NCI-H2227 (cell line): Measurements from ENCODE around the gene PACRGL.

Source experiments
- DNase-seq: peaks from one replicate; lab custom pipeline; 2025; ENCODE audit not compliant: unreplicated experiment; lab: John Stamatoyannopoulos, UW

The PACRGL gene

DNA sequence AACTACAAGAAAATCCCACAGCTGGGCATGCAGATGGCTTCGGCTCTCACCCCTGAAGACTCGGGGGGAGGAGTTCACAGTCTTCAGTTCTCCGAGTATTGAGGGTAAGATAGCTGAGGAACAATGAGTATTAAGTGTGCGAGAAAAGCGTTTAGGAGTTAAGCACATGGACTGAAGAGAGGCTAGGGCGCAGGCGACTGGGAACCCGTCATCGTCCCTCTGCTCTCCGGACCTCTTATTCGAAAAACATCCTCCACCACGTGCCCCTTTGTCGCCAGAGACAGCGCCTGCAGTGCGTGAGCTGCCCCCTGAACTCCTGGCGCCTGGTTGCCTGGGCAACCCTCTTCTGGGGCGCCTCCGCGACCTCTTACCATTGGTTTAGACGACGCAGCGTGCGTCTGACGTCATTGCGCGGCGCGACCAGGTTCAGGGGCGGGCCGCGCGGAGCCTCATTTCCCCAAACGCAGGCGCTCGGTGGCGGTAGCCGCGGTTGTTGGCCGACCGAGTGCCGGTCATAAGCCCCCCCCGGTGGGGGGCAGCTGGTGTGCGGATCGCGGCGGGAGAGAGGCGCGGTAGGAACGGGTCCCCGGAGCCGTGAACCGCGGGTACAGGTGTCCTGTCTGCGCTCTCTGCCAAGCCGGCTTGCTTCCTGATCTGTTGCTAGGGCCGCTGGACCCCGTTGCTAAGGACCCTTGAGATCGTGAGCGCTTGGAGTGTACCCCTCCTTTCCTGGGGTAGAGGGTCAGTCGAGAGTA lies at the start of gene PACRGL:
TSS of gene PACRGL (plus strand) at position 452 of the 755 bp plus-strand sequence. CDS start 4,024 bp downstream, outside the sequence.
- peak; percentile 95 for DNase-seq

DNA sequence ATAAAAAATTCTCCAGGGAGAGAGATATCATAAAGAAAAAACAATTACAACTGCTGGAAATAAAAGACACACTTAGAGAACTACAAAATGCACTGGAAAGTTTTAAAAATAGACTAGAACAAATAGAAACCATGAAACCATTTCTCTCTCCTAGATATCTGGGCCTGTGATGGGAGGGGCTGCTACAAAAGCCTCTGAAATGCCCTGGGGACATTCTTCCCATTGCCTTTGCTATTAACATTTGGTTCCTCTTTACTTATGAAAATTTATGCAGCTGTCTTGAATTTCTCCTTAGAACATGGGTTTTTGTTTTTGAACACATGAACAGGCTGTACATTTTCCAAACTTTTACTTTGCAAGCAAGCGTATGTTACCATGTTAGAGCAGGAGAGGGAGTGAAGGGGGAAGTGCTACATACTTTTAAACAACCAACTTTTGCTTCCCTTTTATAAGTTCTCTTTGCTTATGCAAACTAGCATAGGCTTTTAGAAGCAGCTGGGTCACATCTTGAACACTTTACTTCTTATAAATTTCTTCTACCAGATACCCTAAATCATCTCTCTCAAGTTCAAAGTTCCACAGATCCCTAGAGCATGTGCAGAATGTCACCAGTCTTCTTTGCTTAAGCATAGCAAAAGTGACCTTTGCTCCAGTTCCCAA lies 47.9 kb upstream of the PACRGL start:
- no peak for DNase-seq

DNA sequence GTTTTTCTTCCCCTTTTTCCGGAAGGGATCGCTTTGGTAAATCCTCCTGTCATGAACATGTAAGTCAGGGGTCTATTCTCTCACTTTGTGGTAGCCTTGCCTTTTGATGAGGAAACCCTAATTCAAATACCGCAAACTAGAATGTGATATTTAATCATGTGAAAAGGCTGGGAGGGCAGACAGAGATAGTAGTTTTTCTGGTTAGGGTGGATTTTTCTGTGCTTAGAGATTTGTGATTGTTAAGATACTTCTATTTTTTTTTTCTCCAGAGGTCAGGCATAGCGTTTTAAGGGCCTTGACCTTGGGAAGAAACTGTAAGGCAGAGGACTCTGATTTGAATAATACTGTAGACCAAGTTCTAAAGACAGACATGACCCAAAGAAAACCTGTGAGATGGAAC lies 41.8 kb upstream of the PACRGL start:
- no peak for DNase-seq

DNA sequence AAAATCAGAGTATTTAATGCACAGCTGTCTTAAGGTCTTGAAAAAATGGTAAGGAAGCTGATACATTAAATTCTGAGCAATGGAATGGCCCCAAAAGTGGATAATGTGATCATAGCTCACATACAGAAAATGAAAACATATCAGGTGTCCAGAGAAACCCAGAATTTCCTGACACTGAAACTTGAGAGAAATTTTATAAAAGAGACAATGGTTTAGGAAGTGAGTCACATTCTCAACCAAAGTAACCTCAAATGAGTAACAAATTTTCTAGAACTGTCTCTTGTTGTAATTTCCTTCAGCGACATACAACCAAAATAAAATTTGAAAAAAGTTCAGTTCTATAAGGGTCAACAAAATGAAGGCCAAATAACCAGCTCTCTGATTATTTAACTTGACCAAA lies 37.4 kb upstream of the PACRGL start:
- DNase-seq, result no peak

DNA sequence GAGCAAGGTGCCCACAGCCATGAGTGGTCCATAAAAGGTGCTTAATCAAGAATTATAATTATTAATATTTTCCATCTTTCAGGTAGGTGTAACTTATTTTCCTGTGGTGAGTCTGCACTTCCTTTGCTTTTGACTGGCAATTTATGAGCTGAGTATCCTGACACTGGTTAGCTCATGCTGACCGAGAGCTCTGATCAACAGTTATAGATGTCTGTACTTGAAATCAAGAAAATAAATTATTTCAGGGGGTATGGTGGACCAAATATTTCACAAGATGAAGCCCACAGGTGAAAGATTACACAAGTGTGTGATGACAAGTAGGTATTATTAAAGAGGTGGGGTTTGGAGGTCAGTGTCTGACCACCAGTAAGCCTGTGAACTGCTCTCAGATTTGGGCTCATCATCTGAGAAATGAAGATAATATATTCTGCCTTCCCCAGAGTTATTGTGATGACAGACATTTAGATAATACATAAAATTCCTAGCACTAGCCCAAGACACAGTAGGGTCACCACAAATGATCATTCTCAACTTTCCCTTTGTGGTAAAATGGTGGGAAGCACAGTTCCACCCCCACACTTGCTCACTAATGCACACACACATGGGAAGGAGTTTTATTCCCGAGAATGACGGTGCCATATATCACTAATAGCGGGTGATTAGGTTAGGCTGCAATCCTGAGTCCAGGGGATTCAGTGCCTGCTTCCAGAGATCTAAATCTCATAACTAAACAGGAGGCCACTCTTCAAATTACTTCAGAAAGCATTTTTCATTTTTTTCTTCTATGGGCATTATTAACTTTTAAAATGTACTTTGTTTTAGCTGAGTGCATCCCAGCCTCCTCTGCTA lies 34.0 kb upstream of the PACRGL start:
- peak; percentile 35 for DNase-seq

DNA sequence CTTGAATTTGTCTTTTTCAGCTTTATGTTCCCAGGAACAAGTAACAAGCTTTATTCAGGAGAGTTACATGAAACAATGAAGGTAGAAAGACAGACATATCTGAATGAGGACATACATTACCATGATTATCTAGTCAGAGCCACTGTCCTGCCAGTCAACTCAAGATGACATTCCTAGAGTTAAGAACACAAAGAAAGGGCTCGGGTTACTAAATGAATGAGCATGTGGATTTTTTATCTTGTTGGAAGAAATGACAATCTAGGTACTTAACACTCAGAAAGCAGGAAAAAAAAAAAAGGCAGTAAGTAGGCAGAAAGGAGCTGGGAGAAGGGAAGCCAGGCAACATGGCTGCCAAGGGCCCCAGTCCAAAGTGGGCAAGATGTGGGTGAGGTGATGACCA lies 28.0 kb upstream of the PACRGL start:
- no peak for DNase-seq

DNA sequence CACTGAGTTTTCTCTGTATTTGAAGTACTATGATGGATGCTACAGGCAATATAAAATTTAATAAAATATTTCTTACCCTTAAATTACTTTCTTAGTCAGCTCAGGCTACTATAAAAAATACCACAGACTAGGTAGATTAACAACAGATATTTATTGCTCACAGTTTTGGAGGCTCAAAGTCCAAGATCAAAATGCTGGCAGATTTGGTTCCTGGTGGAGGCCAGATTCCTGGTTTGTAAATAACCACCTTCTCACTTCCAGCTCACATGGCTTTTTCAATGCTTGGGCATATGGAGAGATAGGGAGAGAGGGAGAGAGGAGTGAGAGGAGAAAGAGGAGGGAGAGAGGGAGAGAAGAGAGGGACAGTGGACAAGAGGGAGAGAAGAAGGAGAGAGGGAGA lies 24.5 kb upstream of the PACRGL start:
- DNase-seq, result no peak

DNA sequence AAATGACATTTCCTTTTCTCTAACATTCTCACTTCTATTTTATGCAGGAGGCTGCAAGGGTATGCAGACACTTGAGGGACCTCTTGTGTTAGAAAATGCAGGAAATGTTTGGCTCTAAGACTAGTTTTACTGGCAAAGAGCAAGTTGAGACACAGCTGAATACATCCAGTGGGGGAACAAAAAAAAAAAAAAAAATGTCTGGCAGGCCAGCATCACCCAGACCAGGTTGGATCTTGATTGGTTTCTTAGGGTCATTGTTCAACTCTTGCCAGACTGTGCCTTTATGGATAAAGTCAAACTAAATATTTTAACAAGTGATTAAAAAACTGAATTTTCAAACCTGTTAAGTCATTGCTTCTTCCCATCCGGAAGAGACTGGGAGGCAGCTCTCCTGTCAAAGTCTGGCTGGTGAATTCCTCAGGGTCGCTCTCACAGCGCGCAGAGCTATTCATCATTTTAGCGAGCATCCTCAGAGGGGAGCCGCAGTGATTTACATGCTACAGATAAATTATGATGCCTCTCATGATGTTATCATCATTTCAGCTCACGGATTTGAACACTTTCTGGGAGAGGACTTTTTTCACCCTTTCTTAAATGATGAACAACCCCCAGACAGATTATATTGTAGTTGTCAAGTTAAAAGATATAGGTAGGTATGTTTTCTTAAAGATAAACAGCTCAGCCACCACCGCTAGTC lies 23.6 kb upstream of the PACRGL start:
- DNase-seq, result no peak

DNA sequence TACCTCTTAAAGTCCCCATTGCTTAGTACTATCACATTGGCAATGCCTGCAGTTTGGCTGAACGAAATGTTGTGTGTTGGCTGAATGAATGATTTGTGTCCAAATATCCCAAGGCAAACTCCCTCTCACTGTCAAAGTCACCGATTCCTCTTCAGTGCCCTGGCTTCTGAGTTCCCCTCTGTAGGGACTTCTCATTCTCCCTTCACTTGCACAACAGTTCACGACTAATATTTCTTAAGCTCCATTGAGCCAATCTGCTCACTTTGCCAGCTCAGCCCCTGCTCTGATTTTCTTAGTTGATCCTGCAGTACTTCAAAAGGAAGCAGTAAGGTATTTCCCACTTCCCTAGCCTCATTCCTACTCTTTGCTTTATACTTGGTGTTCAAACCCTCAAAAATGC lies 21.9 kb upstream of the PACRGL start:
- no peak for DNase-seq

DNA sequence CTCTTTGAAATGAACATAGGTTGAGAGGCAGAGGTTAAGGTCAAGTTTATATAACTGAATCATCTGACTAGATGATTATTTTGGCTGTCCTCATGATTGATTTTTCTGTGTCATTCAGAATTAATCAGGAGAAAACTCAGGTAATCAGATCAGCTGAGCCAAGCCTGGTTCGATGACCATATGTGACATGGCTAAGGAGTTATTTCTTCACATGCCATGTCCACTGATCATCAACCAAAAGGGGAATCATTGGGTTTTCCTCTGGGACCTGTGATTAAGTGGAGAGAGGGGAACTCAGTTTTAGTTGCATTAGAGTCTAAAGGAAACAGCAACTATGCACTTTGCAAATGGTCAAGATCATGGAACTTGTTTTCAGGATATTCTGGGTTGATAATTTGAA lies 20.3 kb upstream of the PACRGL start:
- no peak for DNase-seq

DNA sequence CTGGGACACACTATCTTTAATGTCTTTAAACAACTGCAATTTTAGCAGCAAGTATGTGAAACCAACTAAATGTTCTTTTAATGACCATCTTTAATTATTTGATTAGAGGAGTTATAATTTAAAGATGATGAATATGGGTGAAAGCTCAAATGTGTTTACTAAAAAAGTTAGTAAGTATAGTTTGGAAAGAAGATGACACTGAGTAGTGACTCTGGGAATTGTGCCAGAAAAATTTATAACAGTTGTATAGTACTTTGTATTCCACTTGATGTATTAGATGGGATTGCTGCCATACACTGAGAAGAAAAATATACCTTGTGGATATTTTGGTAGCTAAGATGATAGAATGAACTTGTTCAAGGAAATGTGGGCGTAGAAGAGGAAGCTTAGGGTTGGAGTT lies 19.5 kb upstream of the PACRGL start:
- DNase-seq, result no peak

DNA sequence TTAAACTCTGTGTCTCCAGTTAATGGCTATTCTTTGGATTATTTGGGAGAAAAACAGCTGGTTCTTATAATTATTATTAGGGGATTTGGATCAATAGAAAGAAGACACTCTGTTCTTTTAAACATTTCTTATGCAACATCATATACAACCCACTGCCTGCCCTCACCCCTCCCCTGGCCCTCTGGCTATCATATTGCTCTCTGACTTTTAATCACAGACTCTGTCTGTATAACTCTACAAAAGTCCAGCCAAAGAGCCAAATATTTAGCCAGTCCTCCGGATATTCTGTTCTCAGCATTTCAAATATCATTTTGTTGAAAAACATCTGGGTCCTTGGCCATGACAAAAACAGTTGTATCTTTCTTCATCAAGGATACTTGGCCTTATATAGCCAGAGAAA lies 19.0 kb upstream of the PACRGL start:
- no peak for DNase-seq

DNA sequence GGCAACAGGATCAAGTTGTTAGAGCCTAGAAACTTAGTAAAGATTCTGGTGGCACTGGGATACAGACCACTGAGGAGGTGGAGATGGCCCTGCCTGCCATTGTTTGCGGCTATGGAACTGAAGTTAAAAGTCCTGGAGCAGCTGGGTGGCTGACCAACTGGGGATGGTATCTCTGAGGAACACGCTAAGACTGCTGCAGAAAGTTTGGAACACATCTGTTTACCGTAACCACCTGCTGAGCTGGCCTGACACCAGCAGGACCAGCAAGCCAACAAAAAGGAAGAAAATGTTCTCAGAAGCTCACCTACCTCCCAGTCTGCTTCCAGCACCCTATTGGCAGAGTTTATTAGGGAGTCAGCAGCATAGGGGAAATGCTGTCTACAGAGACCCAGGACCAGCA lies 17.4 kb upstream of the PACRGL start:
- no peak for DNase-seq

DNA sequence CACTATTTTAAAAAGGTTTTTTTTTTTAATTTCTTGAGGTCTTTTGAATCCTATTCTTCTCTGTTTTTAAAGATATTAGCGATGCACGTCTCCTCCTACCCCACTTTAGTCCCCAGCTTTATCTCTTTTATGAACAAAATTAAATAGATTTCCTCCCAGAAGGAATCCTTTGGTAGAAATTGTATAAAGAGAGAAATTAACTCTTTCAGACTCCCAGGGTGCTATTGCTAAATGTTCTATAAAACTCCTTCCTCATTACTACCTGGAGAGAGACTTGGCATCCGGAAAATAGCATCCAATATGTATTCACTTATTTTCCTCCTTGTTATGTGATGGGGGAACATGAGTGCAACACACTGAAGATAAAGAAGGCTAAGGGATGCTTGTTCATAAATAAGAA lies 16.5 kb upstream of the PACRGL start:
- DNase-seq, result no peak

DNA sequence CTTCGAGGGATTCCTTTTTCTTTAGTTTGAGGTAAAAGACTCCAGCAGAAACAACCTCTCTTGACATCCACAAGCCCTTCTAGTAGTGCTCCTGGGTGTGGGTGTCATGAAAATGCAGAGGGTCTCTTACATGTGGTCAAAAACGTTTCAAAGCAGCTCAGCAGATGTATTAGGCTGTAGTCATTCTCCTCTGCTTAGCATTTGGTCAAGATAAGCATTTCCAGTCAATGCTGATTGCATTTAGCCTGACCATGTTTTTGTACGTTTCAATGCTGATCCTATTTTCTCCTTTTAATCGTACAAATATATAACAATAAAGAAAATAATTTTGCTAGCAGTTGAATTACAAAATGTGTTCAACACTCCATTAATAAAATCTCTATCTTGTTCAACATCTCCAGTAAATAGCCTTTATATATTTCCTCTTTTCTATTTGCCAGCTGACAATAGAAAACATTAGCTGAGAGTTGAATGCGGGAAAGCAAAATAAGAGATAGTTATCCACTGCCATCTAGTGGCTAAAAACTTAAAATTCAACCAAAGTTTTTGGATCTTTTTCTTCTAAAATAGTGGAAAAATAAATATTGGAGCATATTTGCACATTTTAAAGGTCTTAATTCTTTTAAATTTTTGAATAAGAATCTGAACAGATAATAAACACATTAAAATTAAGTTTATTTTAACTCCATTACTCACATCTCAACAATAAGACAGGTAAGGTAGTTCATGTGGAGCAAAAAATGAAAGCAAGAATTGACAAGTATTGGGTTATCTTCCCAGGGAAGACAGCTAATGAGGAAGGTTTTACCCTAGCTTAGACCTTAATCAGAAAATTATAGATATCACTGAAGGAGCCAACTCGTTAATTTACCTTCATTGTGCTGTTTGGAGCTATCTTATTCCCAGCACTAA lies 15.2 kb upstream of the PACRGL start:
- DNase-seq, result peak; percentile 41

DNA sequence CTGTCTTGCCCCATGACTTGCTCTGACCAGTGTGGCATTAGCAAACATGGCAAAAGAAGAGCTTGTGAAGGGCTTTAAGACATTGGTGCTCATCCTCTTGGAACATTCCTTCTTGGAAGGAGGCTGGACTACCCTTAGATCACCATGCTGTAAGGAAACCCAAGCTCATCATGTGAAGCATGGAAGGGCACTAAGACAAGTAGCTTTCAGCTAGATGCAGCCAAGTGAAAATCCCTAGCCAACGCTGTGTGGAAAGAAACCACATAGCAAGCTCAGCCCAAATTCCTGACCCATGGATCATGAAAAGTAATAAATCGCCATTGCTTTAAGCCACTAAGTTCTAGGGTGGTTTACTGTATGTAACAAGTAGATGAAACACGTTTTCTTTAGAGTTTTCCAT lies 12.4 kb upstream of the PACRGL start:
- no peak for DNase-seq

DNA sequence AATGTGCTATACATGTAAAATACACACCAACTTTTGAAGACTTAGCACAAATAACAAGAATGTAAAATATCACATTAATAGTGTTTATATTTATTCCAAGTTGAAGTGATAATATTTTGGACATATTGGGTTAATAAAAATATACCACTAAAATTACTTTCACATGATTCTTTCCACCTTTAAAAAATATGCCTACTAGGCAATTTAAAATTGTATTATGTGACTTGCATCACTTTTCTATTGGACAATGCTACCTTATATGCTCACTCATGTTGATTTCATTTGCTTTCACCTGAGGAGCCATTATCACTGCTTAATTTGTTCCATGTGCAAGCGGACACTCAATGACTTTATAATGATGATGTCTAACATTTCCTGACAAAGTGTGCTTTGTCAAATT lies 3.4 kb upstream of the PACRGL start:
- no peak for DNase-seq

DNA sequence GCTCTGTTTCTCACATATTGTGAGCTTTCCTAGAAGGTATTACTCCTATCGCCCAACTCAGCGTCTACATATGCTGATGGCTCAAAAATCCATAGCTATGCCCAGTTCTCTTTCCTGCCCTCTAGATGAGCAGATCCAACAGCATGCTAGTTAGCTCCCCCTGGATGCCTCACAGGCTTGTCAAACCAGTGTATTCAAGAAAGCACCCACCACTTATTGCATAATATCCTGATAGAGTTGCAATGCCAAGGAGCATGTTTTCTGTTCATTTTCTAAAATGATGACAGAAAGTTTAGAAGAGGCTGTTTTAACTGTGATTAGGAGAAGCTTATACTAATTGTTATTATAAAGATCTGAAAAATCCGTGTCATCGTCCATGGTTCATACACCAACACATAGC lies 1.9 kb upstream of the PACRGL start:
- no peak for DNase-seq

DNA sequence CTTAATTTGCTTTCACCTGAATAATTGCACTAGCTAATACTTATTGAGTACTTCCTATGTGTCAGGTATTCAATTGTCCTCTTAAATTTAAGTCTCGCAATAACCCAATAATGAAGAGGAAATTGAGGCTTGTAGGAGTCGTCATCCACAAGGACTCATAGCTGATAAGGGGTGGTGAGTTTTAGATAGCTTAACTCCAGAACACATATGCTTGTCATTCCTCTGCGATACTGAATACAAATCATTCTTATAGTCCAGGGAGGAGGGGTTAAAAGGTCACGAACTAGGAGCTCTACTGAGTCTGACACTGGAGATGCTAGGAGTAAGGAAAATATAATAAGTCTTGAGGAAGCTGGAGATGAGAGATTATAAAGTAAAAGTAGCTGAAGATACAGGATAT lies 1.4 kb upstream of the PACRGL start:
- no peak for DNase-seq

DNA sequence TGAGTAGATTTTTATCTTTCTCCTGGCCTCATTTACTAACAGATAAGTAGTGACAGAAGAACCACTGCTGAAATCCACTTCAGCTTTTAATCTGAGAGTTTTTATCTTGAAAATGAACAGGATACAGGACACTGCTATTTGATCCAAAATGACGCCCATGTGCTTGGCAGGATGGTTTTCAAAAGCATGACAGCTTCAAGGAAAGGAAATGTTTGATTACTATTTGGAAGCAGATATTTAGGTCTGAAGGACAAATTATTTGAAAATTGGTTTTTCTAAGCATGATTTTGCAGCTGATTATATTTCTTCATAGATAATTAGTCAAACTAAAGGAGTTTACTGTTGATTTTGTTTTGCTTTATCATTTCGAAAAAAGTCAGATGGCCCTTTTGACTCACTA lies 11.1 kb downstream of the PACRGL start:
- no peak for DNase-seq
